Measurements from ENCODE around the gene SYNC. TPM values are rescaled to one million over a fixed set of nuclear protein-coding genes. Genes with fewer than 3 reads are reported as not detected.
"Not testable (repeated sequence)": the region's sequence is repeated elsewhere in the genome, so short reads cannot be mapped to it uniquely, and the experiment has no call there.

SYNC gene
- total and polyA plus RNA-seq, 2 experiments from 2014 or later = 60.5 to 103 TPM

DNA sequence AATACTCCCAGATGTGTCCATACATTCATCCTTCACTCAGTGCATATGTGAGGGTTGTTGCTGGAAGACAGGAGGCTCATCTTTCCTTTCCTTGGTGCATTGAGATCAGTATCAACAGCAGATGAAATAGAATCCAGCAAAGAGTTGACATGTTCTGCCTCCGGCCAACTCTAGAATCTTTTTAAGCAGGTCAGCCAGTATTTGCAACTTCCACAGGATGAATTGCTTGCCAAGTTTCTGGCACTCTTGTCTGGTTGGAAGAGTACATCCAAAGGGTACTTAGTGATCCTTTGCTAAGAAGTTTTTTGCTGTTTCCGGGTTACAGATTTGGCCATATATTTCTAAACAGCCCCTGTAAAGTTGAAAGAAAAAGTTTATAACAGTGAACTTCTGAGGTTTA, 21.1 kb downstream of the SYNC start:
- DNase-seq = no peak
- Histone ChIP-seq H2AFZ (no peak overlapping the region), H3K4me2 (ENCODE audit: unreplicated experiment) (no peak overlapping the region), H3K9me2 (ENCODE audit: insufficient read depth) (no peaks in the 10 kb centered on the region), H4K20me1 (ENCODE audit: insufficient read depth) (no peaks in the 10 kb centered on the region), H3K27me3 (replicated peaks; ENCODE audit: insufficient read depth) (no peaks in the 10 kb centered on the region), H3K79me2 (ENCODE audit: insufficient read depth) (peaks cover 17% of the 10 kb centered on the region), H3K36me3 (ENCODE audit: low read depth) (peaks cover 65% of the 10 kb centered on the region), H3K9me3 (ENCODE audit: low read depth) (no peaks in the 10 kb centered on the region), H3K4me1 (ENCODE audit: insufficient read depth) (peaks cover 12% of the 10 kb centered on the region), H3K9ac (no peak overlapping the region), H3F3A (ENCODE audit: insufficient read depth) (peaks cover 77% of the 10 kb centered on the region), H3K4me3 (no peak overlapping the region), H3K27ac (no peak overlapping the region)
- TF ChIP-seq EZH2phosphoT487 (IDR thresholded peaks at IDR 0.05; ENCODE audit: insufficient read depth, low read depth) (no peak), EZH2 (IDR thresholded peaks at IDR 0.05; ENCODE audit: insufficient read depth, poor library complexity, severe bottlenecking) (no peak)
- in situ Hi-C loops (cut with MboI) = no loop called here
- 6 to 19% methylated on average over 2 of the region's 2 CpGs for WGBS, 2 experiments (ENCODE audit: low coverage in 1 of 2, low lambda C conversion rate in 2 of 2, missing lambda C conversion rate in 2 of 2)

DNA sequence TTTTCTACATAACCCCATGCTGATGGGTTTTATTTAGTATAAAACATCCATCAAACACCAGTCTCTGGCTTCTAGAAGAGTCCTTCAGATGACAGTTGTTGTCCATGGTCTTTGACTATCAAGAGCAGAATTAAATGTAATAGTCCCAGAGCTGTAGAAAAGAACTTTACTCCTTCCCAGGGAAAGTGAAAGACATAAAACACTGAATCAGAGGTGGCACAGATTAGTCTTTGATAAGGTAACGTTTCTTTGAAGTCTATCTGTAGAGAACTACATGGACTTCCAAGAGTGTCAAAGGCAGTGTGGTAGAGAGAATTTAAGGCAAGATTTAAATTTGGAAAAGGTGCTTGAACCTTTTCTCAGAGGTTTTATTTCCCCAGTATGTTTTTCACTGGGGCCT, 21.9 kb downstream of the SYNC start:
- peaks cover 62% of the 10 kb centered on the region for H3K36me3 ChIP-seq (ENCODE audit: low read depth)

DNA sequence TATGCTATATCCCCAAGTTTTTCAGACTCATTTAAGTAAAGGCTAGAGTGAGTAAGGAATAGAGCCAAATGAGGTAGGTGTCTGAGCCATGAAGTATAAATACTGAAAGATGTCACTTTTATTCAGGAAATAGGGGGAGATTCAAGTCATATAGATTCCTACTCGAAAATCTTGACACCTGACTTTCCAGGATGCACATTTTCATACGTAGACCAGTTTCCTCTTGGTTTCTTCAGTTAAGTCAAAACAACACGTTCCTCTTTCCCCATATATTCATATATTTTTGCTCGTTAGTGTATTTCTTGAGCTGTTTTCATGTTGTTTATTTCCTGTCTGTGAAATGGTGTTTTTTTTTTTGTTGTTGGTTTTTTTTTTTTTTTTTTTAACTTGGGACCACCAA, 22.6 kb downstream of the SYNC start:
- H3K9me2 ChIP-seq (ENCODE audit: insufficient read depth); H3K27ac ChIP-seq; H2AFZ ChIP-seq; H4K20me1 ChIP-seq (ENCODE audit: insufficient read depth); H3K27me3 ChIP-seq (replicated peaks; ENCODE audit: insufficient read depth); H3K4me3 ChIP-seq; H3K9ac ChIP-seq; DNase-seq; in situ Hi-C loops (cut with MboI); H3K4me2 ChIP-seq (ENCODE audit: unreplicated experiment); H3K79me2 ChIP-seq (ENCODE audit: insufficient read depth); H3K9me3 ChIP-seq (ENCODE audit: low read depth): not testable (repeated sequence)
- Histone ChIP-seq H3K36me3 (ENCODE audit: low read depth) (peaks cover 56% of the 10 kb centered on the region), H3K4me1 (ENCODE audit: insufficient read depth) (peaks cover 12% of the 10 kb centered on the region), H3F3A (ENCODE audit: insufficient read depth) (peaks cover 64% of the 10 kb centered on the region)
- 96 to 97% methylated on average over 4 of the region's 4 CpGs for WGBS, 2 experiments (ENCODE audit: low coverage in 1 of 2, low lambda C conversion rate in 2 of 2, missing lambda C conversion rate in 2 of 2)

More for the DNA sequence above, 21.9 kb downstream of the SYNC start:
- WGBS, 2 experiments (ENCODE audit: low coverage in 1 of 2, low lambda C conversion rate in 2 of 2, missing lambda C conversion rate in 2 of 2) = 94 to 96% methylated on average over 1 of the region's 1 CpG
- no peak for DNase-seq
- H3K79me2 ChIP-seq (ENCODE audit: insufficient read depth) = peaks cover 12% of the 10 kb centered on the region
- H3F3A ChIP-seq (ENCODE audit: insufficient read depth) = peaks cover 70% of the 10 kb centered on the region
- TF ChIP-seq EZH2phosphoT487 (IDR thresholded peaks at IDR 0.05; ENCODE audit: insufficient read depth, low read depth) (no peak), EZH2 (IDR thresholded peaks at IDR 0.05; ENCODE audit: insufficient read depth, poor library complexity, severe bottlenecking) (no peak)
- no peak overlapping the region for H3K27ac ChIP-seq
- no peaks in the 10 kb centered on the region for H4K20me1 ChIP-seq (ENCODE audit: insufficient read depth)
- no peak overlapping the region for H3K4me2 ChIP-seq (ENCODE audit: unreplicated experiment)
- no peaks in the 10 kb centered on the region for H3K27me3 ChIP-seq (replicated peaks; ENCODE audit: insufficient read depth)
- H3K4me1 ChIP-seq (ENCODE audit: insufficient read depth) = peaks cover 12% of the 10 kb centered on the region
- H3K4me3 ChIP-seq = no peak overlapping the region
- H3K9ac ChIP-seq = no peak overlapping the region
- no peaks in the 10 kb centered on the region for H3K9me3 ChIP-seq (ENCODE audit: low read depth)
- no peaks in the 10 kb centered on the region for H3K9me2 ChIP-seq (ENCODE audit: insufficient read depth)
- in situ Hi-C loops (cut with MboI) = no loop called here
- H2AFZ ChIP-seq = no peak overlapping the region

DNA sequence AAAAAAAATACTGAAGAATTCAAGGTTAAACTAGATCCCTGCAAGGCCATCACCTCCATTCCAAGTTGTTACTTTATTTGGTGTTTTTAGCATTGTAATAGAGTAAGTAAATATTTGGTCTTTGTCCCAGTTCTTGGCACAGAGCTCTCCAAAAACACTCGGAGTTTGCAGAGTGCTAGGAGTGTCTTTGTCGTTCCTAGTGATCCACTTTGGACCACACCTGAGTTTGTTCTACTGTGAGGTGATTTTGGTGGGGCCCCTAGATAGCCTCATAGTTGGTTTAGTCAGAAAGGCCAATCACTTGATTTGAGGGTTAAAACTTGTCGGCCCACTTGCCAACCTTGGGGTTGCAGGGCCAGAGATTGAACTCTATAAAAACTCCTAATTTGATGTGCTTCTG, 25.6 kb downstream of the SYNC start:
- Histone ChIP-seq H3K9ac (no peak overlapping the region), H3K79me2 (ENCODE audit: insufficient read depth) (peaks cover 3% of the 10 kb centered on the region; the same call in 1 of the 2 replicates), H2AFZ (no peak overlapping the region), H3K9me2 (ENCODE audit: insufficient read depth) (no peaks in the 10 kb centered on the region), H3K27ac (no peak overlapping the region), H4K20me1 (ENCODE audit: insufficient read depth) (no peaks in the 10 kb centered on the region), H3F3A (ENCODE audit: insufficient read depth) (peaks cover 44% of the 10 kb centered on the region), H3K27me3 (replicated peaks; ENCODE audit: insufficient read depth) (no peaks in the 10 kb centered on the region), H3K36me3 (ENCODE audit: low read depth) (peaks cover 51% of the 10 kb centered on the region), H3K9me3 (ENCODE audit: low read depth) (no peaks in the 10 kb centered on the region), H3K4me3 (no peak overlapping the region), H3K4me1 (ENCODE audit: insufficient read depth) (no peaks in the 10 kb centered on the region), H3K4me2 (ENCODE audit: unreplicated experiment) (no peak overlapping the region)
- in situ Hi-C loops (cut with MboI) = no loop called here
- DNase-seq = no peak
- TF ChIP-seq EZH2 (IDR thresholded peaks at IDR 0.05; ENCODE audit: insufficient read depth, poor library complexity, severe bottlenecking) = no peak
- no peak for TF ChIP-seq EZH2phosphoT487 (IDR thresholded peaks at IDR 0.05; ENCODE audit: insufficient read depth, low read depth)
- WGBS, 2 experiments (ENCODE audit: low coverage in 1 of 2, low lambda C conversion rate in 2 of 2, missing lambda C conversion rate in 2 of 2) = 51 to 53% methylated on average over 3 of the region's 3 CpGs

DNA sequence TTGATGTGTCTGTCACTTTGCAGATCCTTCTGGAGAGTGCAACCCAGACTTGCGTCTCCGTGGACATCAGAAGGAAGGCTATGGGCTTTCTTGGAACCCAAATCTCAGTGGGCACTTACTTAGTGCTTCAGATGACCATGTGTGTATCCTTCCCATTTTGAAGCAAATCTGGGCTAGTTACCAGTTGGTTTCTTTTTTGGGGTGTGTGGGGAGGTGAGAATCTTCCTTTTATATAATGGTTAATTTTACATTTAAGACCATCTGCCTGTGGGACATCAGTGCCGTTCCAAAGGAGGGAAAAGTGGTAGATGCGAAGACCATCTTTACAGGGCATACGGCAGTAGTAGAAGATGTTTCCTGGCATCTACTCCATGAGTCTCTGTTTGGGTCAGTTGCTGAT, 33.9 kb downstream of the SYNC start:
- peaks cover 50% of the 10 kb centered on the region for H3K79me2 ChIP-seq (ENCODE audit: insufficient read depth)
- H4K20me1 ChIP-seq (ENCODE audit: insufficient read depth); H3K4me3 ChIP-seq: not testable (repeated sequence)

More for the DNA sequence above, 33.9 kb downstream of the SYNC start:
- in situ Hi-C loops (cut with MboI); H3K9ac ChIP-seq; H3K9me2 ChIP-seq (ENCODE audit: insufficient read depth); H3K27me3 ChIP-seq (replicated peaks; ENCODE audit: insufficient read depth); H3K4me1 ChIP-seq (ENCODE audit: insufficient read depth); H3K9me3 ChIP-seq (ENCODE audit: low read depth); DNase-seq; H3K4me2 ChIP-seq (ENCODE audit: unreplicated experiment); H3F3A ChIP-seq (ENCODE audit: insufficient read depth); H2AFZ ChIP-seq; H3K27ac ChIP-seq: not testable (repeated sequence)
- WGBS, 2 experiments (ENCODE audit: low coverage in 1 of 2, low lambda C conversion rate in 2 of 2, missing lambda C conversion rate in 2 of 2) = 96 to 97% methylated on average over 5 of the region's 5 CpGs
- H3K36me3 ChIP-seq (ENCODE audit: low read depth) = peaks cover 81% of the 10 kb centered on the region
